H1 (cell line): Measurements from ENCODE around the gene SLC9A4.

ENCODE experiments used
- BRCA1 ChIP-seq: IDR thresholded peaks from 2 replicates; pipeline ENCODE4 v1.6.1; 2012; ENCODE audit warnings: low read depth, low read length, improper control_type of control experiment
- CBX5 ChIP-seq: fragments of 300-800, 300-1000 bp; sonication (generic); IDR thresholded peaks from 2 replicates; pipeline ENCODE4 v1.7.1; 2016; ENCODE audit warnings: antibody characterized with exemption, low read length, low read depth
- CHD1 ChIP-seq: IDR thresholded peaks from 2 replicates; pipeline ENCODE4 v1.6.1; 2012; ENCODE audit warnings: low read depth, low read length, improper control_type of control experiment
- CTCF ChIP-seq, 3 experiments: IDR thresholded peaks; 1 replicate in 2 of 3; 2 replicates in 1 of 3; pipeline versions ENCODE4 v1.5.1 to v1.6.1; 2011; ENCODE audit warnings: low read length in 3 of 3, mild to moderate bottlenecking in 3 of 3, inconsistent platforms in 2 of 3, low read depth in 1 of 3, moderate library complexity in 1 of 3; ENCODE audit not compliant: insufficient read depth in 1 of 3; ENCODE audit errors: control extremely low read depth in 1 of 3
- EZH2 ChIP-seq: fragments of 200-600 bp; sonication (generic); IDR thresholded peaks from 2 replicates; pipeline ENCODE4 v1.7.1; 2012; ENCODE audit warnings: low read depth, mild to moderate bottlenecking, moderate library complexity, low read length, inconsistent platforms; ENCODE audit not compliant: severe bottlenecking
- FOSL1 ChIP-seq: IDR thresholded peaks from 2 replicates; pipeline ENCODE4 v1.6.1; 2011; ENCODE audit warnings: mild to moderate bottlenecking, low read depth, low read length, moderate library complexity; ENCODE audit not compliant: insufficient read depth
- MAFK ChIP-seq: IDR thresholded peaks from 2 replicates; pipeline ENCODE4 v1.6.1; 2012; ENCODE audit warnings: low read depth, mild to moderate bottlenecking, improper control_type of control experiment, low read length
- POLR2A ChIP-seq, 2 experiments: IDR thresholded peaks; 1 replicate in 1 of 2; 2 replicates in 1 of 2; pipeline ENCODE4 v1.6.1; 2011; ENCODE audit warnings: low read depth in 2 of 2, low read length in 2 of 2, mild to moderate bottlenecking in 2 of 2; ENCODE audit errors: control extremely low read depth in 1 of 2
- POLR2AphosphoS5 ChIP-seq: IDR thresholded peaks from 2 replicates; pipeline ENCODE4 v1.6.1; 2011; ENCODE audit warnings: low read depth, low read length
- RAD21 ChIP-seq, 2 experiments: IDR thresholded peaks in 1 of 2; conservative IDR thresholded peaks in 1 of 2; 2 replicates each; pipeline ENCODE4 v1.6.1; 2011; ENCODE audit warnings: low read depth in 2 of 2, low read length in 2 of 2, improper control_type of control experiment in 1 of 2, inconsistent platforms in 1 of 2, mild to moderate bottlenecking in 1 of 2, moderate library complexity in 1 of 2
- RFX5 ChIP-seq: IDR thresholded peaks from 2 replicates; pipeline ENCODE4 v1.6.1; 2011; ENCODE audit warnings: low read depth, low read length, improper control_type of control experiment, borderline replicate concordance
- SP1 ChIP-seq: IDR thresholded peaks from 2 replicates; pipeline ENCODE4 v1.6.1; 2011; ENCODE audit warnings: low read depth, low read length
- TBP ChIP-seq: IDR thresholded peaks from 2 replicates; pipeline ENCODE4 v1.6.1; 2011; ENCODE audit warnings: low read depth, low read length, improper control_type of control experiment
- USF2 ChIP-seq: IDR thresholded peaks from 2 replicates; pipeline ENCODE4 v1.6.1; 2011; ENCODE audit warnings: low read length, improper control_type of control experiment

GRCh38 chr2:102520801-102521200 lies 47.8 kb downstream of the SLC9A4 start:
- TF ChIP-seq POLR2AphosphoS5: no peak
- TF ChIP-seq MAFK: no peak
- no peak for TF ChIP-seq POLR2A (IDR thresholded peaks at IDR 0.05; ENCODE audit: control extremely low read depth in 1 of 2, low read depth in 2 of 2, low read length in 2 of 2)
- no peak for TF ChIP-seq BRCA1
- no peak for TF ChIP-seq SP1
- TF ChIP-seq CTCF (IDR thresholded peaks at IDR 0.05; ENCODE audit: control extremely low read depth in 1 of 3, insufficient read depth in 1 of 3, low read depth in 1 of 3, low read length in 3 of 3): no peak
- no peak for TF ChIP-seq TBP
- TF ChIP-seq FOSL1: no peak
- TF ChIP-seq CHD1: no peak
- TF ChIP-seq USF2: no peak
- no peak for TF ChIP-seq RFX5
- no peak for TF ChIP-seq EZH2
- TF ChIP-seq RAD21 (IDR thresholded peaks at IDR 0.05 in 1 of 2, conservative IDR thresholded peaks at IDR 0.05 in 1 of 2; ENCODE audit: low read depth in 2 of 2, low read length in 2 of 2): no peak
- TF ChIP-seq CBX5: no peak
